HG03432 (cell line): ENCODE results near the gene GMPPA.

ENCODE experiments used
- ATAC-seq: cut with Tn5 transposase; IDR thresholded peaks from one replicate; pipeline ENCODE4 v1.9.1; 2021; ENCODE audit warnings: mild to moderate bottlenecking, moderate library complexity; ENCODE audit not compliant: unreplicated experiment

GMPPA gene

GRCh38 chr2:219484343-219485200, 14.1 kb upstream of the GMPPA start:
- ATAC-seq = no peak

- ATAC-seq = no peak
These were observed 13.5 kb upstream of the GMPPA start for GRCh38 chr2:219485201-219485580.

GRCh38 chr2:219486380-219486959, 12.2 kb upstream of the GMPPA start:
- ATAC-seq = no peak

- no peak for ATAC-seq
These were observed 10.4 kb upstream of the GMPPA start for GRCh38 chr2:219488149-219488843.

- no peak for ATAC-seq
These were observed 9.9 kb upstream of the GMPPA start for GRCh38 chr2:219488844-219489194.

- ATAC-seq = no peak
These were observed 9.4 kb upstream of the GMPPA start for GRCh38 chr2:219489315-219489714.

- no peak for ATAC-seq
These were observed 8.5 kb upstream of the GMPPA start for GRCh38 chr2:219490186-219490585.

GRCh38 chr2:219490600-219491130, 8.0 kb upstream of the GMPPA start:
- ATAC-seq = no peak

- no peak for ATAC-seq
These were observed 7.3 kb upstream of the GMPPA start for GRCh38 chr2:219491278-219491963.

- ATAC-seq = no peak
These were observed 6.1 kb upstream of the GMPPA start for GRCh38 chr2:219492575-219492974.

- no peak for ATAC-seq
These were observed 5.6 kb upstream of the GMPPA start for GRCh38 chr2:219493086-219493485.

GRCh38 chr2:219494952-219495530, 3.6 kb upstream of the GMPPA start:
- no peak for ATAC-seq

- ATAC-seq = peak; percentile 15
These were observed 3.1 kb upstream of the GMPPA start for GRCh38 chr2:219495531-219496122.

GRCh38 chr2:219496247-219496824, 2.4 kb upstream of the GMPPA start:
- no peak for ATAC-seq

GRCh38 chr2:219496825-219497494, 1.7 kb upstream of the GMPPA start:
- no peak for ATAC-seq

GRCh38 chr2:219497495-219498279, 1.0 kb upstream of the GMPPA start:
- ATAC-seq = peak; percentile 26

- ATAC-seq = no peak
These were observed 292 bp downstream of the GMPPA start for GRCh38 chr2:219499058-219499307.

- ATAC-seq = no peak
These were observed 864 bp downstream of the GMPPA start for GRCh38 chr2:219499555-219499954.

GRCh38 chr2:219500135-219500534, 1.4 kb downstream of the GMPPA start:
- ATAC-seq = no peak
